ENCODE measurements around the gene SH3GL1. TPM values are rescaled to one million over a fixed set of nuclear protein-coding genes. Genes with fewer than 3 reads are reported as not detected.

Gene SH3GL1
- total RNA-seq, 1 donor from 2014 or later: 67.8 TPM

DNA sequence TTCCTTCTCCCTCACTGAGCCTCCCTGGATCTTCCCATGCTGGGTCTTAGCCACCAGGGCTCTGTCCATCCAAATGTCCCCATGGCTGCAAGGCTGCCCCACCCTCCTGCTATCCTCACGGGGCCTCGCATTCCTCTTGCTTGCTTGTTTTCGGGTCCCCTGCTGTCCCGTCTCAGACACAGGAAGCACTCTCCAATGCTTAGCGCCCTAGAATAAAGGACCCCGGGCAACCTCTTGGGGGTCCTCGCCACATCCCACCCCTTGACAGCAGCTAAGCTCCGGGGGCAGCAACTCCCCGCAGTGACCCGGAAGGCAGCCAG, 23.7 kb downstream of the SH3GL1 start:
- intact Hi-C loops (cut with micrococcal nuclease): no loop called here

DNA sequence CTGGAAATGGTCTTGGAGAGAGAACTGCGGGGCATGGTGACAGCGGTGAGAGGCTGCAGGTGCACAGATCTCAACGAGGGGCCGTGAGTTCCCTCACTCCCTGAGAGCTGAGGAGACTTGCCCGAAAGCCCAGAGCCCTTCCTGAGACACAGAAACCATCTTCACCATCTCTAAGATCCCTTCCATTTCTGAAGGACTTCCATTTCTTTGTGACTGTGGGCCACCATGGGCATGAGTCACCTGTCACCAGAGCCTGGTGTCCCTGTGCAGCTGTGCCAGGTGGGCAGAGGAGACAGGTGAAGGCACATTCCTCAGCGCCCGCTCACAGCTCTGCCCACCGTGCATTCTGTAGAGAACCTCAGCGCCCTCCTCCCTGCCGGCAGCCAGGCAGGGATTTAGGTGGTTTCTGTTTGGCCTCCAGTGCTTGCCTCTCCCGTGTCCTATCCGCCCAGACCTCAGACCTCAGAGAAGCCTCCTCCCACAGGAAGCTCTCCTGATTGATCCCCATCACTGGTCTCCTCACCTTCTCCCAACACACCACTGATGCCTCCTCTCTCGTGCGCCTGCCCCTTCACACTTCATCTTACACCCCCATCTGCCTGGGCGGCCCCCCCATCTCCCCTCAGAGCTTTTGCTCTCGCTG, 24.2 kb downstream of the SH3GL1 start:
- intact Hi-C loops (cut with micrococcal nuclease): no loop called here

DNA sequence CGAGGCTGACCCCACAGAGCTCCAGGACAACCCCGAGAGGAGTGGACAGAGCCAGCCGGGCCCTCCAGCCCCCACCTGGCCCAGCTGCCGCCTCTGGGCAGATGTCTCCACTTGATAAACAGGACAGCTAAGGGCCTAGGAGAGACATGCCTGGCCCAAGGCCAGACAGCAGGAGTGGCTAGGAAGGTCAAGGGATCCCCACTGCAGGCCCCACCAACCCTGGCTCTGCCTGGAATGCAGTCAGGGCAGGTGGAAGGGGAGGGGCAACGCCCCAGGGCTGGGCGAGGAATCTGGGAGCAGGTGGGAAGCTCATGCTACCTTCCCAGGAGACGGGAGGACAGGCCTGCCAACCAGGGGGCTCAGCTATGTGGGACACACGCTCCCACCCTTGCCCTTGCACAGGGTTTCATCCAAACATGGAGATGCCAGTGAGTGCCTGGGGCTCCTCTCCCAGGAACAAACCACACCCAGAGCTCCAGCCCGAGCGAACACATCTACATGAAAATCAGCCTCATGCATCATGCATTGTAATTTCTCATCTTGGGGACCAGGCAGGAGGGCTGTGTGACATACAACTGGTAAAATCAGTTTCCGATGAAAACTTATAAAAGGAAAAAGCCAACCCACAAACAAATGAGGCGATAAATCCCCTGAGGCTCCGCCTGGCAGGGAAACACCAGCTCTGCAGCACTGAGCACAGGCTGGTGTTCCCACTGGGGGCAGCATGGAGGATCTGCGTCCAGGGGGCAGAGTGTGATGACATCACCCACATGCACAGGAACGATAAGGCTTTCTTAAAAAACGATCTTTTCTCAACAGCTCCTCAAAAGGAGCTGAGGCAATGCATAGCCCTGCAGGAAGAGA, 25.0 kb downstream of the SH3GL1 start:
- intact Hi-C loops (cut with micrococcal nuclease): no loop called here

DNA sequence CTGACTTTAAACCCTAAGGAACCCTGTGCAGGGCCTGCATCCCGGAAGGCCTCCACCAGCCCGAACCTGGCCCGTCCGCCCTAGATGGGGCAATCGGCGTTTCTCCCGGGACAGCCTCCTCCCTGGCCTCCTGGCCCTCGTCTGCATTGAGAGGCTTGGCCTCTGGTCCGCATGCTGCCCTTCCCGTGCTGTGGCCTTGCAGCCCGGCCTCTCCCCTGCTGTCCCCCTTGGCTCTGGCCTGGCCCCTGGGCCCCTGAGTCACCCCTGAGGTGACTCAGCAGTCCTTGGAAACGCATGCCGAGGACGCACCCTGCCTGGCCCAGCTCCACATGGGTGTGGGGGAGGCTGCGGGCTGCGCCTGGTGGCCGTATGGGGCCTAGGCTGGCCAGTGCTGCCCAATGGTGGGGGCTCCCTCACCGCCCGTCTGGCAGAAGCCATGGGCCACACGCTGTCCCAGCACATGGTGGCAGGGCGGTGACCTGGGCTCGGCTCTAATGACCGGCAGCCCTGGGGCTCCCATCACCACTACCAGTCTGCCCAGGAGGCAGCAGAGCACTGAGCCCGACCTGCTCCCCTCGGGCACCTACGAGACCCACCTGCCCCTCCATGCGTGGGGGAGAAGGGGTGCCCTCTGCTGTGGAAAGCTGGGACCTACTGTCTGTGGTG, 25.7 kb downstream of the SH3GL1 start:
- intact Hi-C loops (cut with micrococcal nuclease): no loop called here

DNA sequence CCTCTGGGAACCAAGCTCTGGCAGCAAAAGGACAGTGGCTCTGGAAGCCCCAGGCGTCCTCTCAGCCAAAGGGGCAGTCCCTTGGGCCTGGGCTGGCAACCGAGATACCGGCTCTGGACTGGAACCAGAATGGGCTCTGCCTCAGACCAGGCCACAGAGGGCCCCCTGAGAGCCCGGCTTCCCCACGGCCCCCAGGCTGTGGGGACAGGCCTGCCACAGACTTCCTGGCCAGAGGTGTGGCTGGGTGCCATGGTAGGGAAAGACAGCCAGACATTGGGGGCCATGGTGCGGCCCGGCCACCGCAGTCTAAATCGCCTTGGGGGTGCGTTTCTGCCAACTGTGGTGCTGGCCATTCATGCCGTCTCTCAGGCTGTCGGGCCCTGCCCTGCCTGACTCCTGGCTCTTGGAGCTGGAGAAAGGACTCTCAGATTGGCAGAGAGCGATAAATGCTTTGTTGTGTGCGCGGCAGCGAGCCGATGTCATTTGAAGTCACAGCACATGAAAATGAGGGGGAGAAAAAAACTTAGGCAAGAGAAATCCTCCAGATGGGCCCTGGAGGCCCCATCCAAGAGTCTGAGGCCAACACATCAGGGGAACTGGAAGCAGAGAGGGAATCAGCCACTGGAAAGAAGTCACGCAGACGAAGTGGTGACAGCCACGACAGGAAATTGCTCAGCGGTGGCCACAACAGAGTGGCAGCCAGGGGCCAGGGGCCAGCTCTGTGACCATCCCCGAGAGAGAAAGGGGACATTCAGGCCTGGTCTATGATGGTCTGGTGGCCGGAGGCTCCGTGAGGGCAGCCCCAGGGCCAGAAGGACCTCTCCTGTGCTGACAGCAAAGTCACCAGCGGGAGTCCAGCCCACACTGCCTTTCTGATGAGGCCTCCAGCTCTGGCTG, 26.5 kb downstream of the SH3GL1 start:
- intact Hi-C loops (cut with micrococcal nuclease): no loop called here

DNA sequence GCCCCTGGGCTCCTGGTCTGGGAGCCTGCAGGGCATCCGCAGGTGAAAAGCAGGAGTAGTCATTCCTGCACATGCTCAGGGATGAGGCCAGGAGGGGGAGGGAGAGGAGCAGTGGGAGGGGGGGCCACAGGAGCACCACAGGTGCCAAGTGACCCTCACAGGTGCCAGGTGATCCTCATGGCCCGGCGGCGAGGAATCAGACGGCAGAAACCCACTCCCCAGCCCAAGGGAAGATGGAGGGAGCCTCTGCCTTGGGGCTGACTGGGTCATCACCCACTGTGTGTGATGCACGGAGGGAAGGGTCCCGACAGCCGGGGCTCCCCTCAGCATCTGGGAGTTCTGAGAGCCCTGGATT, 27.4 kb downstream of the SH3GL1 start:
- intact Hi-C loops (cut with micrococcal nuclease): no loop called here

DNA sequence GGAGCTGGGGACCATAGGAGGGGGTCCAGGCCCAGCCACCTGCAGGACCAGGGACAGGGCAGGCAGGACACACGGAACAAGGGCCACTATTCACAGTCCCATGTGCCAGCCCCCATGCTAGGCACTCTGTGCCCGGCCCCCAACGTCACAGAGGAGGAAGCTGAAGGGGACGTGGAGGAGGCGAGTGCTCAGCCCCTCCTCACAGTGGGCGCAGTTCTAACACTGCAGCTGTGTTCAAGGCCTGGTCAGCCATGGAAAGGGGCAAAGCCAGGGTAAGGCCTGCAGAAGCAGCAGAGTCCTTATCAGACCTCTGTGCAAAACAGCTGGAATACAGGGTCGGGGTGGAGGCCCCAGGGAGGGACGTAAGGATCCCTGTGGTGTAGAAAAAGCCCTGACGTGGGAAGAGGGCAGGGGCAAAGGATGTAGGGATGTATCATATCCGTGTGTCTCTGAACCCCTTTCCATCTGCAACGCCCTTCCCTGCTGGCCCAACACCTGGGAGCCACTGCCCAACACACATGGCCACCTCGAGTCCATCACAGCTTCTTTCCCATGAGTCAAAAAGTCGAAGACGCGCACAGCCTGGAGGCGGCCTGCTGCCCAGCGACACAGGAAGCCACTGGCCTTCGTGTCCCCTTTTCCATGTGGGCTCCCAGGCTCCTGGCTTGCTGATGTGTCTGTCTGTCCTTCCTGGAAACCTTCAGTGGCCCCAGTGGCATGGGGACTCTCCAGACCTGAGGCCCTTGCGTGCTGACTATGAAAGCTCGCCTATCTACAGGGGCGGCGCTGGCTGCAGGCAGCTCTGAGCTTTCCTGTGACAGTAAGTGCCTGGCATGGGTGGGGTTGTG, 28.0 kb downstream of the SH3GL1 start:
- intact Hi-C loops (cut with micrococcal nuclease): no loop called here

DNA sequence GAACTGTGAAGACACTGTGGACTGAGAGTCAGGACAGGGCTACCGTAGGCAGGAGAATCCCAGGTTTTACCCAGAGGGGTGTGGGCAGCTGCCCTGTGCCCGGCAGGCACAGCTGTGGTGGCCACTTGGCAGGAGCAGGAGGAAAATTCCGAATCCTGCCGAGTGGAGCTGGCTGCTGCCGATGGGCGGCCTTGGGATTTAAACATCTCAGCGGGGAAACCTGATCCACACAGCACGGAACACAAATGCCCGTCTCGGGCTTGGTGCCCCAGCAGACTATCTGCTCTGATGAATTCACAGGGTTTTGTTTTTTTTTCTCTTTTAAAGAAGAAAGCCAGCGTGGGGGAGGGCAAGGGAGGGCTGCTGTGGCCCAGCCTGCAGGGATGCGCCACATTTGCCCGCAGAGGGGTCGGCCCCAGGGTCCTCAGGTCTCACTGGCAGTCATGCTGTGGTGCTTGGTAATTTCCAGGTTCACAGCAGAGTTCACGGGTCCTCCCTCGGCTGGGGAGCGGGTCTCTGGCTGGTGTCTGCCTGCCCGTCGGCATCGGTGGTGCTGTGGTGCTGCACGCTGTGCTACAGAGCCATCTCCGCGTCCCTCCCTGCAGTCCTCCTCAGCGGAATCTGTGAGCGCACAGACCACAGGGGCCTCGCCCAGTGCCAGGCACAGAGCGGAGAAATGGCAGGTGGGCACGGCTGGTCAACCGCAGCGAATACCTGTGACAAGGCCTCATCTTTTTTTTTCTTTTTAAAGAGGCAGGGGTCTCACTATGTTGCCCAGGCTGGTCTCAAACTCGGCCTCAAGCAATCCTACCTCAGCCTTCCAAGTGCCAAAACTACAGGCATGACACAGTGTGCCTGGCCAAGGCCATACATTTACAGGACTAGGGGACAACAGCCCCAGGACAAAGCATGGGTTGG, 28.8 kb downstream of the SH3GL1 start:
- intact Hi-C loops (cut with micrococcal nuclease): no loop called here

DNA sequence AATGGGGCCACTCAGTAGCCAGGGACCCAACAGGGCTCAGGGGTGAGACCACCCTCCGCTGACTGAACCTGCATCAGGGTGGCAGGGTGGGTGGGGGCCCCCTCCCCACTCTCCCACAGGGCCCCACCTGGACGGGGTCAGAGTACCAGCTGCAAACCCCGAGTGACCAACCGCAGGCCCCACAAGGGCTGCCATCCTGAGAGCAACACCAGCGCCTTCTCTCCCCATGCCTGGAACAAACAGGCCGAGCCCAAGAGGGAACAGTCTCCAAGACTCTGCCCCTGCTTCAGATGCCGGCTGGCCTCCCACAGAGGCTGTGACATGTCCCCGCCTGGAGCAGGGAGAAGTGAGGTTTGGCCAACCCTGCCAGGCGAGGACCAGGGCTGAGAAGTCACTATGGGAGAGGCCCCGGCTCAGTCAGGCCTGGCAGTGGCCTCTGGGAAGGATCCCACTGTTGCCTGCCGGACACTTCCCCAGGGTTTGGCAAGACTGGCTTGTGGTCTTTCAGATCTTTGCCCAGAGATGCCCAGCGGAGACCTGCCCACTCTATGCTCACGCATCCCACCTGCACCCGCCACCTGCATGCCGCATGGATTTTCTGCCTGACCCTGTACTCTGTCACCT, 29.8 kb downstream of the SH3GL1 start:
- intact Hi-C loops (cut with micrococcal nuclease): no loop called here

DNA sequence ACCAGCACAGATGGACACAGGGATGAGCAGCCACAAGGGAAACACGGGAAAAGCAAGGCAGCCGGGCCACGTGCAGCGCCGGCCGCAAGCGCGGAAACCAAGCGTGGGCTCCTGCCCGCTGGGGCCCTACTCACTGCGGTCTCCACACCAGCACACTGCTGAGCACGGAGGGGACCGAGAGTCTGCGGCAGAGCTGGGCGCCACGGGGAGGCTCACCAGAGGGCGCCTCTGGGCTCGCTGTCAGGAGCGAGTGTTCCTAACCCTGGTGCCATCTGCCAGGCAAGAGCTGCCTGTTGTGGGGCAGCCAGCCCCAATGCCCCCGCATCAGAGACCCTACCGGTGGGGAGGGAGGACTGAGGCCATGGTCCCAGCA, 30.5 kb downstream of the SH3GL1 start:
- intact Hi-C loops (cut with micrococcal nuclease): loop anchor here (1.0 kb wide), 6 partner anchors 10 to 123 kb away; partner anchors contain the start of genes MPND, SH3GL1 and YJU2

DNA sequence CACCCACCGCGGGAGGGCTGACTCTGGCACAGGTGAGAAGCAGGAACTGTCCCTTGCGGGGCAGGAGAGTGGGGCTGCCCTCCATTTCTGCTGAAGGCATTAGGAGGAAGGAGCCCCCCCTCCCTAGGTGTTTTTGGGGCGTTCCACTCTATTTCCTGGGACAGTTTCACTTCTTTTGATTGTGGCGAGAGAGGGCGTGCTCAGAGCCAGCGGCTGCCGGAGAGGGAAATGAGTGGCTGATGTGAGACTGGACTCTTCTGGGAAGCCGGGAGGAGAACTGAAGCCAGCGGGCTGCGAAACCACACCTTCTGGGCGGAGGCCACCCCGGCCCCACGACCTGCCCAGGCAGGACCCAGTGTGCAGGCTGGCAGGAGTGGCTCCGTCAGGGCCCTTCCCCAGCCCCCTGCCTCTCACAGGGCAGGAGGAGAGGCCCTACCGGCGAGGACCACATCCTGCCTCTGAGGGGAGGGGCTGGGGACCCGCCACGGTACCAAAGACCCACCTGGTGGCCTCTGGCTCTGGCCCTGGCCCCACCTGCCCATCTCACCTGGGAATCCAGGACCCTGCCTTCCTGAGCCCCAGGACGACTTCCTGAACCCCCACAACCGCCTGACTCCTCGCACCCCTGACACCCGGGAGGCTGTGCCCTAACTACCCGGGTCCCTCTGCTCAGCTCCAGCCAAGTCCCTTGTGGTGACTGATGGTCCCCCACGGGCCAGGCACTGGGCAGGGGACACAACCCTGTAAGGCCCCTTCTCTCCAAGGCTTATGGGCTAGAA, 31.0 kb downstream of the SH3GL1 start:
- intact Hi-C loops (cut with micrococcal nuclease): loop anchor here (1.0 kb wide), 6 partner anchors 11 to 122 kb away; partner anchors contain the start of genes MPND, SH3GL1 and YJU2

DNA sequence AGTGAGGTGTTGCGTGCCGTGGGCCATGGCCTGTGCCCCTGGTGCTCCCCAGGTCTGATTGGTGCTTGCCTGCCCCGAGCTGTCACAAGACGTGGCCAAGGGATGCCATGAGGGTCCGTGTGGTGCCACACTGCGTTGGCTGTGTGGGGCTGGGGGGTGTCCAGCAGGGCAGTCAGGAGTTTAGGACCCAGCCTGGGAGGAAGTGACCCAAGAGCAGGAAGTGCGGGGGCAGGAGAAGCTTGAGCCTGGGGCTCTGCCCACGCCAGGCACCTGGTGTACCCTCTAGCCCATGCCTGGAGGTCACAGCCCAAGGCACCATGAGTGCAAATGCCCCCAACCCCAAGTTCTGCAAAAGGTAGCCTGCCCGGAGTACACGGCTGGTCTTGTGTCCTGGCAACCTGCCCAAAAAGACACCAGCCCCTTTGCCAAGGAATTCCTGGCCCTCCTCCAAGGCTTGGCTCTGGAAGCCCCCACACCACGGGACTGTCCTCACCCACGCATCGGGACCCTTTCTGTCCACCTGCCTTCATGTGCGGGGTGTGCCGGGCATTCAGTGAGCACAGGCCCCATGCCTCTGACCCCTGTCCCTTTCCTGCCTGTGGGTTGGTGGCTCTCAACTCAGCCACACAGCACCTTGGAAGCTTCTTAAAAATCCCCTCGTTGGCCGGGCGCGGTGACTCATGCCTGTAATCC, 32.1 kb downstream of the SH3GL1 start:
- intact Hi-C loops (cut with micrococcal nuclease): no loop called here

DNA sequence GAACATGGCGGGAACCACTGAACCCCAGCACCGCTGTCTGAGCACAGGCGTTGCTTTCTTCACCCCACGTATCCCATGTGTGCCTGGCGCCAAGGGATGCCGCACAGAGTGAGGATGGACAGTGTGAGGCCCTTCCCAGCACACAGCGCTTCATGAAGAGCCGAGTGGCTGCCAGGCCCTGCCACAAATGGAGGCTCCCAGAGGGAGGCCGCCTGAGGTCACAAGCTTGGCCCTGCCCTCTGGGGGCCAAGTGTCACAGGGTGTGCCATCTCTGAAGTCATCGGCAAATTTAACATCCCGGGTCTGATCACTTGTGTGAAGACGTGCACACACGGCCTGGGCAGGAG, 32.6 kb downstream of the SH3GL1 start:
- intact Hi-C loops (cut with micrococcal nuclease): no loop called here

DNA sequence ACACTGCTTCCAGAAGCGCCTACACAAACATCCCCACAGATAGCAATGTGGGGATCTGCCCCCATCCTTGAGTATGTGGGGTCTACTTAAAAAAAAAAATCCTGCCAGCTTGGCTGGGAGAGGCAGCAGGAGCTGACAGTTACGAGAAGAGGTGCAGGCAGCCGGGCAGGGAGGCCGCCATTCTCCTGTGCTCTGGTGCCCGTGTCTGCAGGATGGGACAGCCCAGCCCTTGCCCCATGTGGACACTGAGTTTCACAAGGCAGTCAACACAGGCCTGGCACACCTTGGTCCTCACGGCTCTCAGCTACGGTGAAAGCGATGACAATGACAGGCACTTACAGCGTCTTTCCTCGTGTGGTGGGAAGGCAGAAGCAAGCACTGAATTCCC, 33.0 kb downstream of the SH3GL1 start:
- intact Hi-C loops (cut with micrococcal nuclease): no loop called here

DNA sequence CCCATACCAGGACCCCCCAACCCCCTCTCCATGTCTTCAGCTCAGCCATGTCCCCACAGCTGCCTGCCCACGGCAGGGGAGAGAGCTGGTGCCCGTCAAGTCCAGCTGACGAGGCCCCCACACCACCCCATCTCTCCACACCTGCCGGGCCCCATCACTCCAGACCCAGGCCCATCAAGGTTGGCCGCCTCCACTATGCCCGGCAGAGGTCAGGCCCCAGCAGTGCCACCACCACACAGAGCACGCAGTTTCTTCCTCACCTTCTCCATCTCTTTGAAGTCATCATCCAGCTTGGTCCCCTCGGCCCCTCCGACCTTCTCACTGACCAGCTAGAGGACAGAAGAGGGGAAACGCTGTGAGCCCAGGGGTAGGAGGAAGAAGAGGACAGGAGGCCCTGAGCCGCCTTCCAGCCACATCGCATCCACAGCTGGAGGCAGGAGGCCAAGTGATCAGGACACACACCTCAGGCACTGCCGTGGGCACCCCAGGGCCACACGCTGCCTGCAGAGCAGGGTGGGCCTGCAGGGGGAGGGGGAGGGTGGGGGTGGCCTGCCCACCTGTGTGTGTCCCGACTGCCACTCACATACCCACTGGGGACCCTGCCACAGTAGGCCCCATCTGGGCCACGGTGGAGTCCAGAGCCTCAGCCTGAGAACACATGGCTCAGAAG, 33.5 kb downstream of the SH3GL1 start:
- intact Hi-C loops (cut with micrococcal nuclease): no loop called here

DNA sequence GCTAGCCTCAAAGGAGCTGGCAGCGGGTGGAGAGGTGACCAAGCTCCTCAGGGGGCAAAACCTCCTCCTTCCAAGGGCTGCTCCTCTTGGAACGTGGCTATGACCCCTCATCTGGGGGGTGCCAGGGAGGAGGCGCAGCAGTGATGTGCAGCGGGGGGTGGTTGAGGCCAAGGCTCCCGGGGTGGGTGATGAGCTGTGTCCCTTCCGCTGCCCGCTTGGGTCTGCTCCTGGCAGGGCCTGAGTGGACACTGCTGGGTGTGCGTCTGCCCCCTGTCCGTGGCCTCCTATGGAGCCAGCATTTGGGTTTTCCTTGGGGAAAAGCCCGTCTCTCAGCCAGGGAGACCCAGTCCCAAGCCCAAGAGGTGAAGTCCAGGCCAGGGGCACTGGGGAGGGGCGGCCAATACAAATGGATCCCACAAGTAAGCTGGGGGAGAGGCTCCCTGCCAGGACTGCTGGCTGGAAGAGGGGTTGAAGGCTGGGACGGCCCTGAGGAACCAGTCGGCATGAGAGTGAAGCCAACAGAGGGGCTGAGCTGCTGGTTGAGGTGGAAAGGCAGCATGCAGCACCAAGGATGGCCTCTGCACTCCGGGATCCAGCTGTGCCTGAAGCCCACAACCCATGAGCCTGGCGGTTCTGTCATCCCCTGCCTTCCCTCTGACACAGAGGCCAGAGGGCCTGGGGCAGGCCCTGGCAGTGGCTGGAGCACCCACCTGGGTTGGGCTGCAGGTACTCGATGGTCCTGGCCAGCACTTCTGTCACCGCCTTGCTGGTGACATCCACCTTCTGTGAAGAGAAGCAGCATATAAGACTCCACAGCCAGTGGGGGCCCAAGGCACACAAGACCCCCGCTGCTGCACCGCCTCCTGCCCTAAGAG, 34.3 kb downstream of the SH3GL1 start:
- intact Hi-C loops (cut with micrococcal nuclease): no loop called here

Data from T-helper 1 cell treated with Interleukin-12 subunit alpha and Interleukin-12 subunit beta and Interleukin-4 antibody, amounts not matched to agents 30 ng/mL and 1 ng/mL, for 36 hours (primary cell).